Right forelimb (tissue), 1 donor: Measurements from ENCODE around the gene MAN2A1.
"Not testable (repeated sequence)": the region's sequence is repeated elsewhere in the genome, so short reads cannot be mapped to it uniquely, and the experiment has no call there.

Experiments
- DNase-seq: peaks from one replicate; pipeline ENCODE4 v3.0.0-alpha.2; 2018

The MAN2A1 gene

GRCh38 chr5:109876941-109877669 is 187.4 kb downstream of the MAN2A1 start:
- DNase-seq = no peak

DNA sequence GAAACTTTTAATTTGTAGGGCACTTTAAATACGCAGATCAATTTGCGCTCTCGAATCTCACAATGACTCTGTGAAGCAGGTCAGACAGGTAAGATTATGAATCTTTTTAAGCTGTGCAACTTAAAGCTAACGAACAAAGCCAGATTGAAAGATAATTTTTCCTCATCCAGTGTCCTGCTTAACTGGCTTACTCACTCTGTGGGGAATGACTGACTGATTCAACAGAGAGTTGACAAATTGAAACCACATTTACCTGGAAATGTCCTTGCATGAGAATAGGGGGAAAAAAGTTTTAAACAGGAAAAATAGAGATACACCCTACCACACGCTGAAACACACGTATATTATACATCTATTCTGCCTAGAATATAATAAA is 187.9 kb downstream of the MAN2A1 start:
- no peak for DNase-seq

GRCh38 chr5:109878887-109879286 is 189.2 kb downstream of the MAN2A1 start:
- no peak for DNase-seq

DNA sequence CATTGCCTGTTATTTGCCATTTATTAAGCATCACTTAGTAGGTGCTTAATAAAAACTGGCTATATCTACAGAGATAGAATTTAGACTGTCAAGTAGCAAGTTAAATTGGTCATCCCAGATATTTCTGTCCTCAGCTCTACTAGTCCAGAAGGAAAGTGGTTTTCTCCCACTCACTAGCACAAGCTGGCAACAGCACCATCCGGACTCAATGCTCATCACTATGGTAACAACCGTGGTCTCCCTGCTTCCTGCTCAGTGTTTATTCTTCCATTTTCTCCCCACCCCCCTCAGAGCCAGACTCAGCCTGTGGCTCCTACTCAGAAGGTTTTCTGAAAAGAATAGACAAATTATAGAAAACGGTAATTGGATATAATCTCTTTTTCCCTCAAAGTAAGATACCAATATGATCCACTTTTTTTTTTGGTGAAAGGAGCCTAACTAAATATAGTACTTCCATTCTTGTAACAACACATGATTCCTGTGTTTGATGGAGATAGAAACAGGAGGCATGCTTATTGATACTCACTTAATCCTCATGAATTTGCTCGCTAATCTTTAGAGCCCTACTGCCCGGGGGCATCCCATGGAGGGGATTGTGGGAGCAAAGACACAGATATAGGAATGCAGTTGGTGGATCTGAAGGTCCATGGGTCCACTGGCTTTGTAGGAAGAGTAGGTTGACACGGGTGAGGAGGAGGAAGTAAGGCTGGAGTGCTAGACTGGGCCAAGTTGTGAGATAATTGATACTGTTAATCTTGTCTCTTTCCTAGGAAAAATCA is 191.4 kb downstream of the MAN2A1 start:
- no peak for DNase-seq

DNA sequence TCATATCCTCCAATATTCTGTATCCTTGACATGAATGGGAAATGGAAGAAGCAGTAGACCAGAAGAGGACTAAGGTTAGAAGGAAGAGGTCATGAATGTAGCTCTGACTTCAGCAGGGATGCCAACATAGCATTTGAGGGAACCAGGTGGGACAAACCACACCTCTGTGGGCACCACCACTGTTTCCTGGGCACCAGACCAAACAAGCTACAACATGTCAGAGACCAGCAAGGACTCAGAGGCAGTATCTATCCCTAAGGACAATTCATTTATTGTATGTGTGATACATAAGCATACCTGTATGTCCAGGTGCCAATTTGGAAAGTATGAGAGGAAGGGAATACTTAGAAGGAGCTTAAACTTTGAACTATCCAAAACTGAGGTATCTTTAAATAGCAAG is 192.8 kb downstream of the MAN2A1 start:
- DNase-seq = no peak

DNA sequence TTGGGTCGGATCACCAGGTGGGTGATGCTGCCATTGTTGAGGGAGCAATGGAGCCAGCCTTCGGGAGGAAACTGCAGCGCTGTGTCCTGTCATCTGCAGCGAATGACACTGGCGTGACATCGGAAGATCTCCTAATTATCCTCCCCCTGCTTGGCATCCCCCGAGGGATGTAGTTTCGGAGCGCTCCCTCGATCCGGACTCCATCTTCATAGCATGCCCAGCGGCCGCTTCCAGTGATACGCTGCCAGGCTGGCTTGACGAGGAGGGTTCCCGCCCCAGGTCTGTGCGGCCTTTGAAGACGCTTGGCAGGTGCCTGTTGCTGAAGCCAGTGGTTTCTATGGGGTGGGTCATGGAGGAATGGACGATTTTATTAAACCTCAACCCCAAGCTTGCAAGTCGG is 194.9 kb downstream of the MAN2A1 start:
- DNase-seq = no peak

DNA sequence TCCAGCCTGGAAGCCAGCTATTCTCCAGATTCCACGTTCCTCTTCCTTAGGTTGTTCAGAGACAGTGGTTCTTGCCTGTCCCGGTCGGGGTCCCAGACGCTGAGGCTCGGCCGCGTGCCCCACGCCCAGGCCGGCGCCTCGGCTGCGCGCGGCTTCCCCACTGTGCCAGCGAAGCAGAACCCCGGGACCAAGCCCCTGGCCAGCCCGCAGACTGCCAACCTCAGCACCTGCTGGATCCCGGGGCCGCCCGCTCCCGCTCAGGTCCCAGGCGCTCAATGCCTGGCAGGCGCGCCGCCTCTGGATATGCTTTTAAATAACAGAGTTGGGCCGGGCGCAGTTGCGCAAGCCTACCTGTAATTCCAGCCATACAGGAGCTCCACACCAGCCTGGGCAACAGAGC is 195.5 kb downstream of the MAN2A1 start:
- no peak for DNase-seq

GRCh38 chr5:109888989-109889388 is 199.3 kb downstream of the MAN2A1 start:
- no peak for DNase-seq

GRCh38 chr5:109893271-109893670 is 203.5 kb downstream of the MAN2A1 start:
- not testable (repeated sequence) for DNase-seq

DNA sequence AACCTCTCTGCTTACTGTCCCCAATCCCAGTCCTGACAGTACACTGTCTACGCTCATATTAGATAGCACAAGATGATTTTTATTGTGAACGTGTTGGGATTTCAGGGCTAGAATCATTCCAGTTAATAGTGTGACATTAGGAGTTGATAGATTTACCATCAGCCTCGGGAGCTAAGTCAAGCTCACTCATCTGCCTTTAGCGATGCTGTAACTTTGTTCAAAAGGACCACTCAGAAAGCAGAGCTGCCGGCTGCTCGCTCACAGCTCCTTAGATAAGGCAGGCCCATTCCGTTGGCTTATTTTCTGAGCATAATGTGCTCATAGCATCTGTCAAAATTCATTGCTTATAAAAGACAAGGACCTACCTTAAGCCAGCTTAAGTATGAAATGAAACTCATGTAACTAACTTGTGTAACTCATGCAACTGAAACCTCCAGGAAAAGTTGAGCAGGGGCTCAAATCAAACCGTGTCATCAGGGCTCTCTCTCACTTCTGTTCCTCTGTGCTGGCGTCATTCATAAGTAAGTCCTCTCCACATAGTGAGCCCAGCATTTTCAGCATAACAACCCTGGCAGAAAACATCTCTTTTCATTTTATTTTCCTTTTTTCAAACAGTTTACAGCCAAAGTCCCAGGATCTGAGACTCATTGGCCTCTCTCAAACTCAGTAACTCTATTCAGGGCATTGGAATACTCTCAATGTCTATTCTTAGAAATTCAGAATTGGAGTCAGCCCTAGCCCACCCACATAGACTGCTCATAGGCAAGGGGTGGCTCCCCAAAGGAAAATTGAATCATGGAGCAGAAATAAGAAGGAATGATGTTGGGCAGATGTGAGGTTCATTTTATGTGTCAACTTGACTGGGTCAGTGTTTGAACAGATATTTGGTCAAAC is 208.8 kb downstream of the MAN2A1 start:
- no peak for DNase-seq

DNA sequence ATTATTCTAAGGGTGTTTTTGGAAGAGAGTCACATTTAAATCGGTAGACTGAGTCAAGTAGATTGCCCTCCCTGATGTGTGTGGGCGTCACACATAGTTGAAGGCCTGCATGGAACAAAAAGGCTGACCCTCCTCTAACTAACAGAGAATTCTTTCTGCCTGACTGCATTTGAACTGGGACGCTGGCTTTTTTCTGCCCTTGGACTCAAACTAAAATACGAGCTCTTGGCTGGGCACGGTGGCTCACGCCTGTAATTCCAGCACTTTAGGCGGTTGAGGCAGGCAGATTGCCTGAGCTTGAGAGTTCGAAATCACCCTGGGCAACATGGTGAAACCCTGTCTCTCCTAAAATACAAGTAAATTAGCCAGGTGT is 209.4 kb downstream of the MAN2A1 start:
- no peak for DNase-seq

DNA sequence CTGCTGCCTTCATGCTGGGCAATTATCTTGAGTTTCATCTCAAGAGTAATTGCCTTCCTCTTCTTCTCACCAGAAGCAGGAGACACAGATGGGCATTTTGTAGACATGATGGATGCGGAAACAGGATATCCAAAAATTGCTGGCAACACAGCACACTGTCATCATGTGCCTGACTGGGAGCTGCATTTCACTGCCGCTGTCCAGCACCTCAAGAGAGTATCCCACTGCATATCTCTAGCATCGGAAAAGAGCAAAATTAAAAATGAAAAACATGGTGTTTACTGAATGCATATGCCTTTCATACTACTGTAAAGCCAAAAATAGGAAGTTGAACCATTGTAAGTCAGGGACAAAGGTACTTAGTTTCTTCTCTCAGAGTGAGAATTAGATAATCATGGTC is 210.7 kb downstream of the MAN2A1 start:
- no peak for DNase-seq

GRCh38 chr5:109900911-109901627 is 211.3 kb downstream of the MAN2A1 start:
- no peak for DNase-seq

GRCh38 chr5:109901628-109901981 is 211.9 kb downstream of the MAN2A1 start:
- no peak for DNase-seq

- no peak for DNase-seq
These were observed 213.3 kb downstream of the MAN2A1 start for GRCh38 chr5:109903061-109903460.

DNA sequence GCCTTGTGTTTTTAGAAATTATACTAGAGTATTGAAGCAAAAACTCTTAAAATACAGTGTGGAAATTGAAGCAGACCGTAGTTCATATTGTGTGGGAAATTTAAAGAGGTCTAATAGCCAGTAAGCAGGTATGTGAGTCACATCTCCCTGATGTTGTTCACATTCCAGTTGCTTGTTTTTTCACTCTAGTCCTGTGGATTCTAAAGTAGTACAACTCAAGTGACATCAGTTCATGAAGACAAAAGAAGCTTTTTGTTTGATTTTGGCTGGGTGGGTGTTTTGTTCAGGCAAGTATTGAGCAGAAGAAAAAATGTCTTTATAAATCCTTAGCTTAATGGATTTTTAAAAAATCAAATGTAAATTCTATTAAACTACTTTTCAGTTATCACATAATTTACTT is 216.2 kb downstream of the MAN2A1 start:
- no peak for DNase-seq

DNA sequence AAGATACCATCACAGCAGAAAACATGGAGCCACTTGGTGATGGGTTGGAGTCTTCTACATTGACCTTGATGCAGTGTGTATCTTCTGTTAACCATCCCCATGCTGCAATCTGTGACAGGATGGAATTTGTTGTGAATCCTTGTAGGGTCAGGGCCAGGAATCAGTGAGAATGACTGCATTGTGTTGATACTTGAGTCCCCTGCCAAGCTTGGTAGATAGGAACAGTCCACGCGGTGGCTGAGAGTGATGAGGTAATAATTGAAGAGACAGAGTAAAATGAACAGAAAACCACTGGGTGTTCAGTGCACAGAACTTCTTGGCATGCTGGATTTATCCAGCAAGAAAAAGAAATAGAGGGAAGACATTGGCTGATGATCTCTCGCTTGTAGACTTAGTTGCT is 217.5 kb downstream of the MAN2A1 start:
- DNase-seq = no peak

GRCh38 chr5:109907731-109908130 is 218.0 kb downstream of the MAN2A1 start:
- DNase-seq = no peak

DNA sequence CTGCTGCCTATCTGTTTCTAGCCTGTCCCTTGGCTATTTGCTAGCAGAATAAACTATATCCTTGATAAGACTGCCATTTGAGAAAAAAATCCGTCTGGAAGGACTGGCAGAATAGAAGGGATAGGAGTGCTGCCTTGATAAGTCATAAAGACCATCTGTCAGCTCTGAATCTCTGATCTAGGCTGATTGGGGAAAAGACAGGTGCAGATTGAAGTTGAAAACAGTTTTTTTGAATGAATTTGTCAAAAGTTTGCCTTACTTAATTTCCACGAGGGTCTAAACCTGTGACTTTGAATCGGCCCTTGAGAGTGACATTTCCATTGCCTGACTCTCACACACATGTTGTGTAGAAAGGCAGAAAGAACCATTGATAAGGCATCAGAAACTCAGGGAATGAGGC is 218.6 kb downstream of the MAN2A1 start:
- no peak for DNase-seq

DNA sequence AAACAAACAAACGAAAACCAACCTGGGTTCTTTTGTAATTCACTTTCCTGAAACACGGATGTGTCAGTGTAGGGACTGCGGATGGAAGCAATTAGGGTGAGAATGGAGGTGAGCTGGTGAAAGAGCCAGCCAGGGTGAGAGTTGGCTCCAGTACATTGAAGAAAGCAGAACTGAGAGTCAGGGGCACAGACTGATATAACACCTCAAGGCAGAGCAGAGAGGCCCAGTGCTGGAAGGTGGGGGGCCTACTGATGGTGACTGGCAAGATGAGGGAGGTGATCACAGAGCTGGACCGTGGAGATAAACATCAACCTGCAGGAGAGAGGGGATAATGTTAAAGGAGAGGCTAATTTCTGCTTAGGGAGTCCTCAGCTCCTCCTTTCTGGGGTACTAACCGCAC is 221.1 kb downstream of the MAN2A1 start:
- DNase-seq = no peak

DNA sequence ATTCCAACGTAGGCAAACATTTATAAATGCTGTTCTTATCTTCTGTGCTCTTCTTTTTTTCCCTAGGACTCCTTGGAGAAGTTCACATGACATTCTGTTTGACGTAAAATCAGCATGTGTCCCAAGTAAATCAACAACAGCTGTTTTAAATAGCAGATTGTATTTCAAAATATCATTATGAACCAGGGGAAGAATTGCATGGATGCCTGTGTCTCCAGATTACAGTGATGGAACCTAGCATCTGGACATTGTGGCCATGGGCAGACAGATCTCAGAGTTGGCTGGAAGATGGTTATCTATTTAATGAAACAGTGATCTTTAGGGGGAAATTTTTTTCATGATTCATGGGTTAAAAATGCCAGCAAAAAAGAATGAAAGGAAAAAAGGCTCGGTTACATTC is 222.0 kb downstream of the MAN2A1 start:
- DNase-seq = no peak

GRCh38 chr5:109914906-109915305 is 225.2 kb downstream of the MAN2A1 start:
- DNase-seq = no peak
